HFF-Myc (cell line): Measurements from ENCODE around the gene MRPL12.
"Not testable (repeated sequence)": the region's sequence is repeated elsewhere in the genome, so short reads cannot be mapped to it uniquely, and the experiment has no call there.

ENCODE experiments used
- DNase-seq: peaks from one replicate; pipeline ENCODE4 v3.0.0-alpha.2; 2011; ENCODE audit warnings: low read depth; ENCODE audit errors: extremely low read depth
- H3K4me3 ChIP-seq: replicated peaks from 2 replicates; pipeline ENCODE4 v1.5.1; 2011; ENCODE audit warnings: low read depth, mild to moderate bottlenecking, control low read depth, low read length
- CTCF ChIP-seq: IDR thresholded peaks from 2 replicates; pipeline ENCODE4 v1.5.1; 2012; ENCODE audit warnings: mild to moderate bottlenecking, low read depth, low read length, control low read depth; ENCODE audit errors: missing control alignments

The MRPL12 gene

GRCh38 chr17:81672504-81672903 lies 30.7 kb upstream of the MRPL12 start:
- TF ChIP-seq CTCF: no peak
- no peak for DNase-seq

GRCh38 chr17:81672954-81673353 lies 30.2 kb upstream of the MRPL12 start:
- no peak for TF ChIP-seq CTCF
- no peak for DNase-seq
- H3K4me3 ChIP-seq: no peak overlapping the region

More at GRCh38 chr17:81672504-81672903, 30.7 kb upstream of the MRPL12 start:
- no peak overlapping the region for H3K4me3 ChIP-seq

DNA sequence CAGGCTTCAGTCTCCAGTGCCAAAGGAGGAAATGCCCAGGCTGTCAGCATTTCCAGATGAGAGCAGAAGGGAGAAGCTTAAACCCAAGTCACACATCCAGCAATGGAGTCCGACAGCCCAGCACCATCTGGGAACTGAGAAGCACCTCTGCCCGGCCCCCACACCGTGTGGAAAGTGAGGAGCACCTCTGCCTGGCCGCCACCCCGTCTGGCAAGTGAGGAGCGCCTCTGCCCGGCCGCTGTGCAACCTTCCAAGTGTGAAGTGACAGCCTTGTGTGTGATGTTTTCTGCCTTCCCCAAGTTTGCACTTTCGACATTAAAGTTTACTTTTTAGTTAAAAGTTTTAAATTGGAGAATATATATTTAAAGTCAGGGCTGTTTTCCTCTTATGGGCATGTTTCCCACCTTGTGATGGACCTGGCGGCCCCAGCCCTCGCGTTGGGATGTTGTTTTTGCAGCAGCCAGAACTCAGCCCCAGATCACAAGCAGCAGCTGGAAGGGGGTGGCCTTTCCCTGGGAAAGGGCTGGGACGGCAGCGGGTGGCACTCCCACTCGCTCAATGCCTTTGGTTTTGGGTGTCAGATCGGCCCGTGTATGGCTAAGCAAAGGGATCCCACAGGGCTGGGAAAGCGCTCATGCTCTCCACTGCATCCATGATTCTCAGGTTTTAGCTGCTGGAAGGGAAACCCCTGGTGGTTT lies 29.5 kb upstream of the MRPL12 start:
- no peak overlapping the region for H3K4me3 ChIP-seq
- no peak for TF ChIP-seq CTCF
- no peak for DNase-seq

DNA sequence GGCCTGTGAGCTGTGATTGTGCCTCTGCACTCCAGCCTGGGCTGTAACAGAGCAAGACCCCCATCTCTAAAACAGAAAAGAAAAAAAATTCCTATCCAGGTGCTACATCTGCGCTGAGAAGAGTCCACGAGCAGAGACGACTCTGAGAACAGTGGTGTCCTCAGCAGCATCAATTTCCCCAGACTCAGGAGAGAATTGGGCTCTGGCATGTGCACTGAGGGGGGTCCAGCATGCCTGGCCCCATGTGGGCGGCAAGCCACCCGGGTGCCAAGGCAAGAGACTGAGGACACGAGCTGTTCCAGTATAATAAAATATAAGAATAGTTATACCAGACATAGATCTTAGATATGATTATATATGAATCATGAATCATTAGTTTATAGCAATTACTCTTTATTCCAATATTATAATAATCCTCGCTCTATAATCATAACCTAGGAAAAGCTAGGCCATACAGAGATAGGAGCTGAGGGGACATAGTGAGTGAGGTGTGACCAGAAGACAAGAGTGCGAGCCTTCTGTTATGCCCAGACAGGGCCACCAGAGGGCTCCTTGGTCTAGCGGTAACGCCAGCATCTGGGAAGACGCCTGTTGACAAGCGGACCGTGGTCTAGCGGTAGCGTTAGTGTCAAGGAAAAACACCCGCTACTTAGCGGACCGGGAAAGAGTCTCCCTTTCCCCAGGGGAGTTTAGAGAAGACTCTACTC lies 27.5 kb upstream of the MRPL12 start:
- not testable (repeated sequence) for DNase-seq, H3K4me3 ChIP-seq
- peak; percentile 31 for TF ChIP-seq CTCF

DNA sequence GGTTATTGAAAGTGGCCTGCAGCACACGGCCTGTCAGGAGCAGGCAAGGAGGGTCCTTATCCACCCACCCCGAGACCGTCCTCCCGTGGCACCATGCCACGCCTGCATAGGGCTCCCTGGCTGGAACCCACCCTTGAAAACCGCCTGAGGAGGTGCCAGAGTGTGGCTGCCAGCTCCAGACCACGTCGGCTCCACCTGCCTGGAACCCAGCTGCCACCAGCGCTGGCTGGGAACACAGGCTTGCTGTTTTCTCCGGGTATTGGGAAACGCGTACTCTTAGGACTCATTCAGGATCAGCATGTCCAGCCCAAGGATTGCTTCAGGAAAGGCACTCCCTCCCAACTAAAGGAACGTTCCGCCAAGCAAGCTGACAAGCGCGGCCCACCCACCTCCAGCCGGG lies 26.3 kb upstream of the MRPL12 start:
- no peak overlapping the region for H3K4me3 ChIP-seq
- TF ChIP-seq CTCF: no peak
- no peak for DNase-seq

- no peak overlapping the region for H3K4me3 ChIP-seq
- no peak for TF ChIP-seq CTCF
- DNase-seq: no peak
Measured at GRCh38 chr17:81680150-81680549, 23.0 kb upstream of the MRPL12 start.
